Endodermal cell (in vitro differentiated cells): Measurements from ENCODE around the gene SLC25A45. TPM values are rescaled to one million over a fixed set of nuclear protein-coding genes. Genes with fewer than 3 reads are reported as not detected.
A peak's percentile ranks its signal among the peaks of the same experiment; 100 is the strongest.

Source experiments
- DNase-seq: peaks from one replicate; pipeline ENCODE4 v3.0.0-alpha.2; 2017
- H3K27ac ChIP-seq: 2 replicates; pipeline ENCODE4 v1.5.1; 2013; ENCODE audit warnings: mild to moderate bottlenecking, low read depth, low read length, moderate library complexity
- H3K27me3 ChIP-seq: 2 replicates; pipeline ENCODE4 v1.6.1; 2013; ENCODE audit warnings: mild to moderate bottlenecking, low read length, moderate library complexity; ENCODE audit not compliant: insufficient read depth, control insufficient read depth, poor library complexity, severe bottlenecking
- H3K36me3 ChIP-seq: 2 replicates; pipeline ENCODE4 v1.7.0; 2013; ENCODE audit warnings: mild to moderate bottlenecking, low read length, moderate library complexity; ENCODE audit not compliant: control insufficient read depth, insufficient read depth
- H3K4me1 ChIP-seq: one replicate; pipeline ENCODE4 v1.7.0; 2013; ENCODE audit warnings: low read length; ENCODE audit not compliant: control insufficient read depth, insufficient read depth
- H3K4me3 ChIP-seq: 2 replicates; pipeline ENCODE4 v1.5.1; 2013; ENCODE audit warnings: mild to moderate bottlenecking, low read length, moderate library complexity
- H3K9ac ChIP-seq: 2 replicates; pipeline ENCODE4 v1.6.1; 2013; ENCODE audit warnings: mild to moderate bottlenecking, low read length, moderate library complexity; ENCODE audit not compliant: poor library complexity, severe bottlenecking; ENCODE audit errors: extremely low read depth
- H3K9me3 ChIP-seq: 2 replicates; pipeline ENCODE4 v1.6.1; 2013; ENCODE audit warnings: mild to moderate bottlenecking, low read length, moderate library complexity; ENCODE audit not compliant: control insufficient read depth
- H3K27ac Mint-ChIP-seq: 2 replicates; pipeline ENCODE4 v1.8.0; 2020; ENCODE audit warnings: mixed read lengths
- H3K27me3 Mint-ChIP-seq: 2 replicates; pipeline ENCODE4 v1.8.0; 2021; ENCODE audit warnings: mild to moderate bottlenecking, mixed read lengths; ENCODE audit not compliant: insufficient read depth
- H3K36me3 Mint-ChIP-seq: 2 replicates; pipeline ENCODE4 v1.8.0; 2020; ENCODE audit warnings: low read depth, mixed read lengths
- H3K4me1 Mint-ChIP-seq: 2 replicates; pipeline ENCODE4 v1.8.0; 2020; ENCODE audit warnings: mixed read lengths
- H3K4me3 Mint-ChIP-seq: 2 replicates; pipeline ENCODE4 v1.8.0; 2020; ENCODE audit warnings: mild to moderate bottlenecking, moderate library complexity, mixed read lengths
- H3K9me3 Mint-ChIP-seq: 2 replicates; pipeline ENCODE4 v1.8.0; 2020; ENCODE audit warnings: mild to moderate bottlenecking, mixed read lengths
- CTCF ChIP-seq: fragments of 200-600 bp; sonication (generic); conservative IDR thresholded peaks from 2 replicates; pipeline ENCODE4 v1.5.0; 2021; ENCODE audit warnings: antibody characterized with exemption, mild to moderate bottlenecking
- WGBS, 2 experiments: methylation state at CpG; one replicate each; pipeline versions ENCODE4 v1.1.5 to v1.1.7; 2013; ENCODE audit warnings: missing lambda C conversion rate in 2 of 2, mixed read lengths in 1 of 2; ENCODE audit not compliant: insufficient coverage in 1 of 2, insufficient read length in 1 of 2; 5-methylcytosine and 5-hydroxymethylcytosine counted together
- total RNA-seq, 2 donors: library from RNA; stranded (reverse); fragmentation: NEBNext Ultra II Directional in 1 of 2; extraction: Animal tissue kit (Norgen Biotek cat#: 25700) in 1 of 2; gene quantifications; 2 replicates in 1 of 2; 3 replicates in 1 of 2; pipeline ENCODE4 v1.2.1, GENCODE V29; 2021

The SLC25A45 gene
- total RNA-seq, 2 donors from 2014 or later, result 3.0 to 6.3 TPM

- no peaks in the 10 kb centered on the region for H3K4me1 ChIP-seq
- Mint-ChIP-seq H3K4me1 (peaks cover 4% of the 10 kb centered on the region), H3K27me3 (no peaks in the 10 kb centered on the region), H3K36me3 (peaks cover 49% of the 10 kb centered on the region), H3K9me3 (no peaks in the 10 kb centered on the region), H3K4me3 (no peak overlapping the region), H3K27ac (no peak overlapping the region)
- H3K9ac ChIP-seq, result no peak overlapping the region
- no peak for DNase-seq
- 97 to 100% methylated on average over 1 to 2 of the region's 2 CpGs for WGBS, 2 experiments
- H3K27me3 ChIP-seq, result no peaks in the 10 kb centered on the region
- TF ChIP-seq CTCF, result no peak
- no peak overlapping the region for H3K27ac ChIP-seq
- H3K36me3 ChIP-seq, result peaks cover 15% of the 10 kb centered on the region
- no peak overlapping the region for H3K4me3 ChIP-seq
- H3K9me3 ChIP-seq, result no peaks in the 10 kb centered on the region
These were observed 20.3 kb upstream of the SLC25A45 start for GRCh38 chr11:65402790-65403189.

GRCh38 chr11:65401803-65402248 is 19.4 kb upstream of the SLC25A45 start:
- H3K27me3 ChIP-seq, result no peaks in the 10 kb centered on the region
- H3K36me3 ChIP-seq, result peaks cover 22% of the 10 kb centered on the region
- no peak overlapping the region for H3K4me3 Mint-ChIP-seq
- H3K9me3 Mint-ChIP-seq, result no peaks in the 10 kb centered on the region
- H3K36me3 Mint-ChIP-seq, result peaks cover 52% of the 10 kb centered on the region
- no peak overlapping the region for H3K4me3 ChIP-seq
- H3K4me1 ChIP-seq, result no peaks in the 10 kb centered on the region
- no peaks in the 10 kb centered on the region for H3K9me3 ChIP-seq
- no peak for DNase-seq
- 89 to 92% methylated on average over 8 to 9 of the region's 10 CpGs for WGBS, 2 experiments
- H3K27ac ChIP-seq, result no peak overlapping the region
- H3K27me3 Mint-ChIP-seq, result no peaks in the 10 kb centered on the region
- H3K4me1 Mint-ChIP-seq, result peaks cover 4% of the 10 kb centered on the region
- no peak overlapping the region for H3K9ac ChIP-seq
- peak overlapping the region; percentile 44 for H3K27ac Mint-ChIP-seq
- TF ChIP-seq CTCF, result no peak

GRCh38 chr11:65401073-65401802 is 18.8 kb upstream of the SLC25A45 start:
- Histone ChIP-seq H3K9me3 (no peaks in the 10 kb centered on the region), H3K36me3 (peaks cover 22% of the 10 kb centered on the region), H3K27ac (no peak overlapping the region), H3K4me1 (no peaks in the 10 kb centered on the region), H3K9ac (no peak overlapping the region), H3K4me3 (no peak overlapping the region), H3K27me3 (no peaks in the 10 kb centered on the region)
- no peak for TF ChIP-seq CTCF
- H3K27ac Mint-ChIP-seq, result no peak overlapping the region
- H3K9me3 Mint-ChIP-seq, result no peaks in the 10 kb centered on the region
- peaks cover 52% of the 10 kb centered on the region for H3K36me3 Mint-ChIP-seq
- H3K4me1 Mint-ChIP-seq, result peaks cover 4% of the 10 kb centered on the region
- H3K27me3 Mint-ChIP-seq, result no peaks in the 10 kb centered on the region
- WGBS, 2 experiments, result 71 to 84% methylated on average over 3 to 16 of the region's 16 CpGs
- DNase-seq, result no peak
- no peak overlapping the region for H3K4me3 Mint-ChIP-seq
